Endothelial cell of umbilical vein (primary cell): ENCODE results near the gene DLGAP1. TPM values are rescaled to one million over a fixed set of nuclear protein-coding genes. Genes with fewer than 3 reads are reported as not detected.

Source experiments
- BruUV-seq: library from RNA; stranded (reverse); fragments of 400-500 nt; replicated peaks from 2 replicates; lab custom pipeline; 2021; lab: Mats Ljungman, UMichigan
- CTCF ChIA-PET: fragments of 300-600, 350-600 bp; sonication (Branson Sonifier 250); formaldehyde crosslinking; loops from one replicate; lab custom pipeline; 2021; ENCODE audit warnings: antibody characterized with exemption, inconsistent platforms; lab: Charles Lee
- POLR2A ChIA-PET: fragments of 300-600, 350-600 bp; sonication (Branson Sonifier 250); formaldehyde crosslinking; loops from one replicate; lab custom pipeline; 2021; ENCODE audit warnings: antibody characterized with exemption, inconsistent platforms; lab: Charles Lee
- DNase-seq: peaks from one replicate; pipeline ENCODE4 v3.0.0-alpha.2; 2011; ENCODE audit warnings: low read depth, low spot score
- FAIRE-seq: peaks from 2 replicates; lab custom pipeline; 2011; peaks lifted over from hg19 to GRCh38; lab: Jason Lieb, UNC
- H2AFZ ChIP-seq: 2 replicates; pipeline ENCODE4 v1.6.0; 2012; ENCODE audit warnings: low read depth, low read length, control low read depth, inconsistent platforms
- H3K27ac ChIP-seq: 2 replicates; pipeline ENCODE4 v1.5.1; 2011; ENCODE audit warnings: low read depth, mild to moderate bottlenecking, control low read depth, low read length, moderate library complexity; ENCODE audit not compliant: insufficient read depth
- H3K27me3 ChIP-seq, 2 experiments: 2 replicates each; pipeline versions ENCODE4 v1.6.0 to v1.6.1; 2011; ENCODE audit warnings: low read length in 2 of 2, mixed read lengths in 1 of 2; ENCODE audit not compliant: control insufficient read depth in 2 of 2, insufficient read depth in 2 of 2
- H3K36me3 ChIP-seq, 2 experiments: 2 replicates in 1 of 2; 3 replicates in 1 of 2; pipeline ENCODE4 v1.5.1; 2011; ENCODE audit warnings: low read length in 2 of 2, mild to moderate bottlenecking in 1 of 2, moderate library complexity in 1 of 2; ENCODE audit not compliant: control insufficient read depth in 2 of 2, insufficient read depth in 2 of 2; ENCODE audit errors: extremely low read depth in 1 of 2
- H3K4me1 ChIP-seq: 3 replicates; pipeline ENCODE4 v1.5.1; 2011; ENCODE audit warnings: mild to moderate bottlenecking, low read length; ENCODE audit not compliant: control insufficient read depth, insufficient read depth; ENCODE audit errors: extremely low read depth
- H3K4me2 ChIP-seq: 2 replicates; pipeline ENCODE4 v1.6.1; 2011; ENCODE audit warnings: low read length, control low read depth, mixed read lengths; ENCODE audit not compliant: insufficient read depth
- H3K4me3 ChIP-seq, 3 experiments: fragments of 200-600 bp in 1 of 3; sonication (generic), shearing (Covaris generic) in 1 of 3; replicated peaks in 1 of 3; 2 replicates each; pipeline ENCODE4 v1.5.1; 2011 to 2016; ENCODE audit warnings: control low read depth in 3 of 3, low read length in 3 of 3, mild to moderate bottlenecking in 2 of 3, inconsistent platforms in 1 of 3, low read depth in 1 of 3, moderate library complexity in 1 of 3; ENCODE audit not compliant: insufficient read depth in 1 of 3
- H3K79me2 ChIP-seq: 2 replicates; pipeline ENCODE4 v1.6.0; 2012; ENCODE audit warnings: low read length, inconsistent platforms; ENCODE audit not compliant: control insufficient read depth, insufficient read depth
- H3K9ac ChIP-seq: replicated peaks from 2 replicates; pipeline ENCODE3; 2011; ENCODE audit warnings: low read length, control low read depth; ENCODE audit not compliant: insufficient read depth; ENCODE audit errors: extremely low read depth
- H3K9me1 ChIP-seq: replicated peaks from 3 replicates; pipeline ENCODE4 v1.6.0; 2011; ENCODE audit warnings: mild to moderate bottlenecking, low read length; ENCODE audit not compliant: control insufficient read depth, insufficient read depth; ENCODE audit errors: extremely low read depth
- H3K9me3 ChIP-seq: replicated peaks from 2 replicates; pipeline ENCODE4 v1.5.1; 2012; ENCODE audit warnings: low read length, inconsistent platforms; ENCODE audit not compliant: control insufficient read depth, insufficient read depth
- H4K20me1 ChIP-seq: replicated peaks from 2 replicates; pipeline ENCODE3; 2011; ENCODE audit warnings: mild to moderate bottlenecking, low read length; ENCODE audit not compliant: control insufficient read depth, insufficient read depth; ENCODE audit errors: extremely low read depth
- EZH2 ChIP-seq: IDR thresholded peaks from 2 replicates; pipeline ENCODE4 v1.6.1; 2012; ENCODE audit warnings: borderline replicate concordance, low read depth, mild to moderate bottlenecking, moderate library complexity, low read length, inconsistent platforms; ENCODE audit not compliant: severe bottlenecking
- FOS ChIP-seq: IDR thresholded peaks from 2 replicates; pipeline ENCODE4 v1.6.1; 2011; ENCODE audit warnings: mild to moderate bottlenecking, low read length, moderate library complexity, borderline replicate concordance; ENCODE audit not compliant: insufficient read depth
- GATA2 ChIP-seq: IDR thresholded peaks from 2 replicates; pipeline ENCODE4 v1.7.0; 2011; ENCODE audit warnings: low read depth, mild to moderate bottlenecking, moderate library complexity, mixed read lengths, low read length; ENCODE audit not compliant: insufficient read length, insufficient read depth
- JUN ChIP-seq: IDR thresholded peaks from 2 replicates; pipeline ENCODE4 v1.6.1; 2011; ENCODE audit warnings: borderline replicate concordance, low read depth; ENCODE audit not compliant: insufficient read length, insufficient read depth
- MYC ChIP-seq: IDR thresholded peaks from one replicate; pipeline ENCODE4 v1.6.1; 2011; ENCODE audit warnings: mild to moderate bottlenecking, low read depth, low read length
- POLR2A ChIP-seq: IDR thresholded peaks from 2 replicates; pipeline ENCODE4 v1.6.1; 2012; ENCODE audit warnings: low read depth, mild to moderate bottlenecking, control low read depth, low read length
- POLR2AphosphoS5 ChIP-seq: IDR thresholded peaks from 2 replicates; pipeline ENCODE4 v1.6.1; 2012; ENCODE audit warnings: low read depth, mild to moderate bottlenecking, control low read depth, low read length, moderate library complexity; ENCODE audit not compliant: insufficient read depth
- dilution Hi-C: fragments of 300-500 bp; cut with MboI; formaldehyde crosslinking; loops from one replicate; pipeline ENCODE4 v1.15.0; 2019; ENCODE audit warnings: low sequenced_read_pairs; ENCODE audit not compliant: extremely low pct_ligation_motif_present
- intact Hi-C: fragments of 100-400 bp; cut with micrococcal nuclease; formaldehyde crosslinking; loops from one replicate; pipeline ENCODE4 v1.10.0; 2022
- polyA plus RNA-seq, 4 experiments: library from polyadenylated mRNA; depleted of rRNA in 3 of 4; stranded (reverse) in 3 of 4; unstranded in 1 of 4; fragments of >200 nt; gene quantifications; 2 replicates each; pipeline versions ENCODE4 v1.2.1 to v1.2.3, GENCODE V29; 2011 to 2012; ENCODE audit warnings: missing spikeins in 1 of 4
- total RNA-seq: library from RNA; stranded (reverse); gene quantifications from 2 replicates; pipeline ENCODE4 v1.2.3, GENCODE V29; 2021
- TF ChIP-seq, protein P1 (sequence below), 2 donors: IDR thresholded peaks; 1 replicate in 1 of 2; 2 replicates in 1 of 2; pipeline ENCODE4 v1.5.1; 2011; ENCODE audit warnings: low read length in 2 of 2, mild to moderate bottlenecking in 2 of 2, moderate library complexity in 2 of 2, control low read depth in 1 of 2, inconsistent platforms in 1 of 2, low read depth in 1 of 2; ENCODE audit not compliant: insufficient read depth in 1 of 2; ENCODE audit errors: extremely low read depth in 1 of 2
- TF ChIP-seq, protein P2 (sequence below): IDR thresholded peaks from 2 replicates; pipeline ENCODE4 v1.6.1; 2011; ENCODE audit not compliant: insufficient read depth, insufficient read length

The DLGAP1 gene
- total and polyA plus RNA-seq, 2 donors (not counting 3 experiments of a cell fraction or from before 2014, with no cell fraction given) = 0.04 TPM; not detected in 1

DNA sequence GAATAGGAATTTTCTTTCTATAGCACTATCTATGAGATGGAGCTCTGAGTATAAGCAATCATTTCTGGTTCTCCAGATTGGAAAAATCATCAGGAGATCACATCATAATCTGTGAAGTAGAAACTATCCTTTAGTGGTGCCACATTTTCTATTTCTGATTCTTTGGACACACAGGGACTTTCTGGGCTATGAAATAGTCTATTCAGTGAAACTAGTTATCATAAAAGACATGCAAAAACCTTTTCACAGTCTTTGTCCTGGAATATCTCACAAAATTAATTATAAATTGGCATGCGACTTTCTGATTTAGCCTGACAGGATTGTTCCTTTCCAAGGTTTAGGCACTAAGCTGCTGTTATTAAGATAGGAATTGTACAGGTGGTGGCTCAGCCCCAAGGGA lies 428.6 kb downstream of the DLGAP1 start:
- POLR2A ChIA-PET = no interaction called here
- Histone ChIP-seq H2AFZ (no peak overlapping the region), H3K4me3 (no peak overlapping the region), H3K4me1 (no peaks in the 10 kb centered on the region), H3K9ac (no peak overlapping the region), H3K27me3 (no peaks in the 10 kb centered on the region), H3K79me2 (no peaks in the 10 kb centered on the region), H3K4me2 (no peak overlapping the region), H4K20me1 (no peaks in the 10 kb centered on the region), H3K9me3 (no peaks in the 10 kb centered on the region), H3K27ac (no peak overlapping the region), H3K36me3 (no peaks in the 10 kb centered on the region), H3K9me1 (no peaks in the 10 kb centered on the region)
- BruUV-seq = no TSS peak
- no peak for DNase-seq
- CTCF ChIA-PET = no interaction called here
- TF ChIP-seq EZH2 (no peak), POLR2A (no peak), FOS (no peak), GATA2 (no peak), MYC (no peak), POLR2AphosphoS5 (no peak), JUN (no peak)
- TF ChIP-seq, protein P1, sequence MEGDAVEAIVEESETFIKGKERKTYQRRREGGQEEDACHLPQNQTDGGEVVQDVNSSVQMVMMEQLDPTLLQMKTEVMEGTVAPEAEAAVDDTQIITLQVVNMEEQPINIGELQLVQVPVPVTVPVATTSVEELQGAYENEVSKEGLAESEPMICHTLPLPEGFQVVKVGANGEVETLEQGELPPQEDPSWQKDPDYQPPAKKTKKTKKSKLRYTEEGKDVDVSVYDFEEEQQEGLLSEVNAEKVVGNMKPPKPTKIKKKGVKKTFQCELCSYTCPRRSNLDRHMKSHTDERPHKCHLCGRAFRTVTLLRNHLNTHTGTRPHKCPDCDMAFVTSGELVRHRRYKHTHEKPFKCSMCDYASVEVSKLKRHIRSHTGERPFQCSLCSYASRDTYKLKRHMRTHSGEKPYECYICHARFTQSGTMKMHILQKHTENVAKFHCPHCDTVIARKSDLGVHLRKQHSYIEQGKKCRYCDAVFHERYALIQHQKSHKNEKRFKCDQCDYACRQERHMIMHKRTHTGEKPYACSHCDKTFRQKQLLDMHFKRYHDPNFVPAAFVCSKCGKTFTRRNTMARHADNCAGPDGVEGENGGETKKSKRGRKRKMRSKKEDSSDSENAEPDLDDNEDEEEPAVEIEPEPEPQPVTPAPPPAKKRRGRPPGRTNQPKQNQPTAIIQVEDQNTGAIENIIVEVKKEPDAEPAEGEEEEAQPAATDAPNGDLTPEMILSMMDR (IDR thresholded peaks at IDR 0.05; ENCODE audit: extremely low read depth in 1 of 2, insufficient read depth in 1 of 2, low read depth in 1 of 2, low read length in 2 of 2) = no peak
- TF ChIP-seq, protein P2, sequence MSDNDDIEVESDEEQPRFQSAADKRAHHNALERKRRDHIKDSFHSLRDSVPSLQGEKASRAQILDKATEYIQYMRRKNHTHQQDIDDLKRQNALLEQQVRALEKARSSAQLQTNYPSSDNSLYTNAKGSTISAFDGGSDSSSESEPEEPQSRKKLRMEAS = no peak
- no peak for FAIRE-seq
- dilution Hi-C loops = no loop called here
- intact Hi-C loops = no loop called here
